Transverse colon (tissue), 3 donors: ENCODE measurements around the gene CLIP3.

Experiments
- CTCF ChIP-seq, 5 experiments: fragments of 200-600 bp in 3 of 5; fragments of 450-650 bp in 2 of 5; sonication (generic) in 3 of 5; IDR thresholded peaks; 1 replicate in 2 of 5; 2 replicates in 3 of 5; pipeline ENCODE4 v1.5.1; 2016 to 2017; ENCODE audit warnings: antibody characterized with exemption in 5 of 5, inconsistent platforms in 3 of 5, mild to moderate bottlenecking in 2 of 5, moderate library complexity in 1 of 5
- EP300 ChIP-seq: sonication (generic); formaldehyde crosslinking; IDR thresholded peaks from one replicate; pipeline ENCODE4 v1.6.1; 2017; ENCODE audit warnings: antibody characterized with exemption, low read depth
- POLR2A ChIP-seq: fragments of 450-650 bp; IDR thresholded peaks from one replicate; pipeline ENCODE4 v1.6.1; 2016; ENCODE audit warnings: antibody characterized with exemption, mild to moderate bottlenecking, moderate library complexity

DNA sequence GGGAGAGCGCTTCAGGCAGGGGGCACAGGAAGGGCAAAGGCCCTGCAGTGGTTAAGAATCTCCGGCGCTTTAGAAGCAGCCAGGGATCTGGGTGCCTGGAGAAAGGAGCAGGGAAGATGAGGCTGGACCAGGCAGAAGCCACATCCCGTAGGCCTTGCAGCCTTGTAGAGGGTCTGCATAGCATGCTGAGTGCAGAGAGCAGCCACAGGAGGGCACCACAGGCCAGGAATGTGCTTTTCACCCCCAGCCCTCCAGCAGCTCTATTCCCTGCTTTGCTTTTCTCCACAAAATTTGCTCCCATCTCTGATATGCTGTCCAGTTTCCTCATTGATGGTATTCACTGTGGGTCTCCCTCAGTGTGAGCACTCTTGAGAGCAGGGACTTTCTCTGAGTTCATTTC is 27.8 kb upstream of the CLIP3 start:
- TF ChIP-seq CTCF (IDR thresholded peaks at IDR 0.05) (peak; percentile 17 to 39 (median 30)), EP300 (no peak), POLR2A (no peak)
